Stimulated activated CD8-positive, alpha-beta memory T cell treated with anti-CD3 and anti-CD28 coated beads, Interleukin-4, amount 100 ng/mL, for 24 hours (primary cell): ENCODE data around the gene MAP3K14.
A peak's percentile ranks its signal among the peaks of the same experiment; 100 is the strongest.
"Not testable (repeated sequence)": the region's sequence is repeated elsewhere in the genome, so short reads cannot be mapped to it uniquely, and the experiment has no call there.

ENCODE experiments used
- DNase-seq: peaks from one replicate; pipeline ENCODE4 v3.0.0-alpha.2; 2020; ENCODE audit warnings: low read depth

The MAP3K14 gene

DNA sequence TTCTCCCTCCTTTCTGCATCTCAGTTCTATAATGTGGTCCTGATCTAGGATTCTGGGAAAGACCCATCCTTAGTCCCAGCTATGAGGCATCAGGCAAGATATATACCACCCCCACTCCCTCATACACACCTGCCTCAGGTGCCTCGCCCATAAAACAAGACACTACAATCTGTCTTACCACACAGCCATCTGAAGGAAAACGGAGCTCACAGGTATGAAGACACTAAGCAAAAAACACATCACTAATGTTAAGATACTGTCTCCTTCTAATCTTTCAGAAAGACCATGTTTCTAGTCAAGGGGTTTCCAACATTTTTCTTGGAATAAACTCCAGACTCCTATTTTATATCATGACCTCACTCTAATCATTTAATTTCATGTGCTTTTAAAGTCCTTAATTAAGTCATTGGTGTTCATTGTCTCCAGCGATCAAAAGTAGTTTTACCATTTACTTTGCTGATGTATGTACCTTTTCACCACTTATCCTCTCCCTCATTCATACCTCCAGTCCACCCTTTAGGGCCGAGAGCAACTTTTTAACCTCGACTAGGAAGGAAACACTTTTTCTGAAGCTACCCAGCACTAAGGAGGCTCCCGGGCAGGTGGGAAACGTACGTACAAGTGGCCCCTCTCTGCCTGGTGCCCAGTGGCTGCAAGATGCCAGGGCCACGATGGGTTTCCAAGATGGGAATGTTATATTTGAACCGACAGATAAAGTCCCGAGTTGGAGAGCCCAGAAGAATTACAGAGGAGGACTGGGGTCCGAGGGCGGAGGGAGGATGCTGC, 979 bp downstream of the MAP3K14 start:
- no peak for DNase-seq

DNA sequence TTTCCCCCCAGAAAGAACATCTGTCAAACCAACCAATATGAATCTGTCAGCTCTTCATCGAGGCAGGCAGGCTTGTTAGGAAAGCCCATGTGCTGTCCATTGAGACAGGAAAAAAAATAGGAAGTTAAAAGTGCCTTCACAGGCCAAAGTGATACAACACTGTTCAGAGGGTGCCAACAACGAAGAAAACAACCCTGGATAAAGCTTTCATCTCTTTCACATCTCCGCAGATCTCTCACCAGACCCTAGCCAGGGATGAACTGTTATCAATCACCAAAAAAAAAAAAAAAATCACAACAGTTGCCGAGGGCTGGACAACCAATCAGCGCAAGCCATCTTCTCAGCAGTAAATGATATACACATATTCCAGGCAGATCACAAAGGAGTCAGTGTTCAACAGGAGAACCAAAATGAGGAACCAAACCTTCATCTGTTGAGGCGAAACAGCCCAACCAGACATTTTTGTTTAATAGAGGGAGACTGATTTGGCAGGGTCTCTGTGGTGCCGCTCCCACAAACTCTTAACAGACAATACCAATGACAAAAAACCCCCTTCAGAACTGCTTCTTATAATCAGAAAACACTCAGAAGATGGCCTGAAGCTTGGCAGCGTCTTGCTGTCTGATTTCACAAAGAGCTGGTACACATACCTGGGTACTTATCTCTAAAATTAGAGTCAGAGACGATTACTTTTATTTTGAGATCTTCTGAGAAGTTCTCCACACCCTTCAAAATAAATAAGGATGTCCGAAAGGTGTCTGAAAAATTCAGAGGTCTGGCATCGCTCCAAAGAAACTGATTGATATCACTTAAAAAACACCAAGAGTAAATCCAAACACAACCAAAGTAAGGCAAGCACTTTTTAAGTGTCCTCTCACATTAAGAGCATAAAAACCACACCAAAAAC, 1.8 kb downstream of the MAP3K14 start:
- no peak for DNase-seq

GRCh38 chr17:45313996-45314740, 2.7 kb downstream of the MAP3K14 start:
- no peak for DNase-seq

DNA sequence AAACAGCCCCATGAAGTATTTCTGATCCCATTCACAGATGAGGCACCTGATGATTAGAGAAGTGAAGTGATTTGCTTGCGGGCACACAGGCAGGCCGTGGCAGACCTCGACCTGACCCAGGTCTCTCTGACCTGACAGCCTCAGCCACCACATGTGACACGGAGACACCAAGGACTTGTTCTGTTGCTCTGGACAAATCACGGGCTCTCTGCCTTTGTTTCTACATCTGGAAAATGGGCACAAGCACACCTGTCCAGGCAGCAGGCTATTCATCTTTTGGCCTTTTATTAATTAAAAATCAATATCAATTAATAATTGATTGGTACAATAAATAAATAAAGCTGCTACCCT, 3.4 kb downstream of the MAP3K14 start:
- no peak for DNase-seq

- no peak for DNase-seq
Measured at GRCh38 chr17:45312477-45313420, 4.1 kb downstream of the MAP3K14 start.

DNA sequence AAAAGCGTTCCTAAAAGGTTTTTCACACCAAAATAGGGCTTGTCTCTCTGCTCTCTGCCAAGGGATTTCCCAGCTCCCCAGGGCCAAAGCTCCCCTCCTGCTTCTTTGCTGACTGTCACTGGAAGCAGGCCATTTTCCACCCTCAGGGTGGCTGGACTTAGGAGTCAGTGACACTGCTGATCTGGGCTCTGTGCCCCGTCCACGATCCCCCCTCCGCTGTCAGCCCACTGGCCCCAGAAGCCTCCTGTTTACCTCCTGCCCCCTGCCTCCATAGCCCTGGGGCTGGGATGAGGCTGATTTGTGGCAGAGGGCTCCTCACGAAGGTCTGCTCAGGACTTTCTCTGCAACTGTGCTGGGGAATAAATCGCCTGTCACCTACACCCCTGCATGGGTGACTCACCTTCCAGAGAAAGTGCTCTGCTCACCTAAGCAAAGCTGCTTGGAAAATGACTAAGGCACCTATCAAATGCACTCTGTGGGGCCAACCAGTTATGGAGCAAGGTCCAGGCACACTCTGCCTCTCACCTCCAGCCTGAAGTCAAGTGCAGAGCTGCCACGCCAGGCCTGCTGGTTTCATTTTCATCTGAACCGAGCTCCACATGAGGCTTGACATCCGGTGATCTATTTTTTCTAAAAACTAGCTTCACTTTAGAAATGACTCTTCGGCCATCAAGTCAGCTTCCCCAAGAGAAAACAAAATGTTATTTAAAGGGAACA, 4.9 kb downstream of the MAP3K14 start:
- peak; percentile 69 for DNase-seq

GRCh38 chr17:45311401-45311759, 5.4 kb downstream of the MAP3K14 start:
- no peak for DNase-seq

GRCh38 chr17:45310380-45311324, 6.2 kb downstream of the MAP3K14 start:
- no peak for DNase-seq

DNA sequence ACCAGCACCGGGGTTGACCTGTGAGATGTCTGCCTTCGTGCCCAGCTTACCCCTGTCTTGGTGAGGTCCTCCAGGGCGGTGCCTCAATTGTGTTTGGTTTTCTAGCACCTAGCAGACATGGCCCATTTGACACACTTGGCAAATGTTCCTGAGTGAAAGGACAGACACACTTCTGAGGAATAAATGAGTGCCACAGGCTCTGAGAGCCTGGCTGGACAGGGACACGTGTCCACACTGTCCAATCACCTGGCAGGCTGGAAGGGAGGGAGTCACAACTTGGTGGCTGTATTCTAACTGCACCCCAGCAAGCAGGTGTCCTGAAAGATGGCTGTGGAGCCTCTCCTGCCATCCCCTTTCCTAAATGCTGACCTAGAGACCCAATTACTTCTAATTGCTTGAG, 7.4 kb downstream of the MAP3K14 start:
- no peak for DNase-seq

- no peak for DNase-seq
Measured at GRCh38 chr17:45308840-45309239, 8.0 kb downstream of the MAP3K14 start.

DNA sequence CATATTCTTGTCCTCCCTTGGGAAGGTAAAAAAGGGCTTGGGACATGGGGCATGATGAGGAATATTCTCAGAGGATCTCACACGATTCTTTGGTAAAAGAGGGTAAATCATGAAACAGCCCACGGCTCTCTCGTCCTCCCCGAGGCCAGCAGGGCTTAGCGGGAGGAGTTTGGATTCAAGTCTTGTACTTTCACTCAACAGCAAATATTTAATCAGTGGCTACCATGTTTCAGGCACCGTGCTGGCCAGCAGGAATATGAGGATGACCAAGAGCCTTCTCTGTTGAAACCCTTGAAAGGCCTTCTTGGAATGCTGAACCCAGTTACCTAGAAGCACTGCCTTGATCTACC, 8.8 kb downstream of the MAP3K14 start:
- no peak for DNase-seq

DNA sequence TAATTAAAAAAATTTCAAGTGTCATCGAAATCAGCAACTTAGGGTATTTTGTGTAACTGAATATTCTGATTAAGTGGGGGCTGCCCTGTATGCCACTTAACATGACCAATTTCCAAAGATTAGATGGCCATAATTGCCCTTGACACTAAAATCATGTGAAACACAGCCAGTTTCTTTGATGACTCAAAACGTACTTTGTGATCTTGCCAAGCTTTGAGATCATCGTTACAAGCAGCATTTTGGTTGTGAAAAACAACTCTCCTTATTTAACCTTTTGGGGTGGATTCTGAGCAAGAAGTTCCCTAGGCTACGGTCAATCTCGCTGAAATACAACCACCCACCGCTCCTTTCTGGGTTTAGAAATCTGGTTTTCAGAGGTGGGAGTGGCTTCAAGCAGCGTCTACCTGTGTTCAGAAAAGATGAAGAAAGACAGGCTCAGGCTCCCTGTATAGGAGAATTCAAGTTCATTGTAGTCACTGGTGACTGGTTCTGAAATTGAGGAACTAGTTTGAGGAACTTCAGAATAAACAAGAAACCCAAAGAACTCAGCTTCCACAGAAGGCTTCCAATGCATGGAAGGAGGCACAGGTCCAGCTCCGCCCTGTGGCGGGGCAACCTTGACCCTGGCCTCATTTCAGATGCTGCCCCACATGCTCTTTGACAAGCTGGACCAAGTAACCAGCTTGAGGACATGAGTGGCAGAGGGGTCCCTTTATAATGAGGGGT, 9.4 kb downstream of the MAP3K14 start:
- no peak for DNase-seq

- DNase-seq, result no peak
Measured at GRCh38 chr17:45306623-45307022, 10.2 kb downstream of the MAP3K14 start.

DNA sequence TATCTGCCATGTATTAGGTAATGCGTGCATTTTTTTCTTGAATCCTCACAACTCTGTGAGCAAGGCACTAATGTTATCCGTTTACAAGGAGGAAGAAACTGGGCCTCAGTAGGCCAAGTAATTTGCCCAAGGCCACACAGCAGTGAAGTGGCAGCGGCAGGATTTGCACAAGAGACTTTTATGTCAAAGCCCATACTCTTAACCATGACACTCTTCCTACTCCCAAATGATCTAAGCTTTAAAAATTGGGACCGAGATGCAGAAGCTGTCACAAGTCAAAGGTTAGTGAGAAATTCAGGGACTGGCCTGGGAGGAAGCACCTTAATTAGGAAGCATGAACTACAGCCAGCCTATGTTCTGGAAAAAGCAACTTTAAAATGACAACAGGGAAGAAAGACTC, 10.7 kb downstream of the MAP3K14 start:
- no peak for DNase-seq

GRCh38 chr17:45305530-45306087, 11.2 kb downstream of the MAP3K14 start:
- no peak for DNase-seq

GRCh38 chr17:45302649-45303173, 14.1 kb downstream of the MAP3K14 start:
- DNase-seq, result peak; percentile 36

DNA sequence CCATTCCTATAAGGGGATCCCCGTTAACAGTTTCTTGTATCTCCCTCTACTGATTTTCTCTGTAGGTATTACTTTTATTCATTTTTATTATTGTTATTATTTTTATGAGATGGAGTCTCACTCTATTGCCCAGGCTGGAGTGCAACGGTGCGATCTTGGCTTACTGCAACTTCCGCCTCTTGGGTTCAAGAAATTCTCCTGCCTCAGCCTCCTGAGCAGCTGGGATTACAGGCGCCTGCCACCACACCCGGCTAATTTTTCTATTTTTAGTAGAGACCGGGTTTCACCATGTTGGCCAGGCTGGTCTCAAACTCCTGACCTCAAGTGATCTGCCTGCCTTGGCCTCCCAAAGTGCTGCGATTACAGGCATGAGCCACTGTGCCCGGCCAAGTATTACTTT, 14.6 kb downstream of the MAP3K14 start:
- DNase-seq, result not testable (repeated sequence)

DNA sequence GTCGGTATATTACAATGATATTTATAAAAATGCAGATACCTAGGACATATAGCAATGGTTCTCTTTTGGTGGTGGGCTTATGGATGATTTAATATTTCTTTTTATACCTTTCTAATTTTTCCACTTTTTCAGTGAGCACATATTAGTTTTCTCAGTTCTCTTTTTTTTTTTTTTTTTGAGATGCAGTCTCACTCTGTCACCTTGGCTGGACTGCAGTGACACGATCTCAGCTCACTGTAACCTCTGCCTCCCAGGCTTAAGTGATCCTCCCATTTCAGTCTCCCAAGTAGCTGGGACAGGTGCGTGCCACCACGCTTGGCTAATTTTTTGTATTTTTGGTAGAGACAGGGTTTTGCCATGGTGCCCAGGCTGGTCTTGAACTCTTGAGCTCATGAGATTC, 15.1 kb downstream of the MAP3K14 start:
- no peak for DNase-seq
